ENCODE data around the gene ARFGAP1. TPM values are rescaled to one million over a fixed set of nuclear protein-coding genes. Genes with fewer than 3 reads are reported as not detected.

The ARFGAP1 gene
- total RNA-seq, result 61.4 and 64.8 TPM in 2 replicates

DNA sequence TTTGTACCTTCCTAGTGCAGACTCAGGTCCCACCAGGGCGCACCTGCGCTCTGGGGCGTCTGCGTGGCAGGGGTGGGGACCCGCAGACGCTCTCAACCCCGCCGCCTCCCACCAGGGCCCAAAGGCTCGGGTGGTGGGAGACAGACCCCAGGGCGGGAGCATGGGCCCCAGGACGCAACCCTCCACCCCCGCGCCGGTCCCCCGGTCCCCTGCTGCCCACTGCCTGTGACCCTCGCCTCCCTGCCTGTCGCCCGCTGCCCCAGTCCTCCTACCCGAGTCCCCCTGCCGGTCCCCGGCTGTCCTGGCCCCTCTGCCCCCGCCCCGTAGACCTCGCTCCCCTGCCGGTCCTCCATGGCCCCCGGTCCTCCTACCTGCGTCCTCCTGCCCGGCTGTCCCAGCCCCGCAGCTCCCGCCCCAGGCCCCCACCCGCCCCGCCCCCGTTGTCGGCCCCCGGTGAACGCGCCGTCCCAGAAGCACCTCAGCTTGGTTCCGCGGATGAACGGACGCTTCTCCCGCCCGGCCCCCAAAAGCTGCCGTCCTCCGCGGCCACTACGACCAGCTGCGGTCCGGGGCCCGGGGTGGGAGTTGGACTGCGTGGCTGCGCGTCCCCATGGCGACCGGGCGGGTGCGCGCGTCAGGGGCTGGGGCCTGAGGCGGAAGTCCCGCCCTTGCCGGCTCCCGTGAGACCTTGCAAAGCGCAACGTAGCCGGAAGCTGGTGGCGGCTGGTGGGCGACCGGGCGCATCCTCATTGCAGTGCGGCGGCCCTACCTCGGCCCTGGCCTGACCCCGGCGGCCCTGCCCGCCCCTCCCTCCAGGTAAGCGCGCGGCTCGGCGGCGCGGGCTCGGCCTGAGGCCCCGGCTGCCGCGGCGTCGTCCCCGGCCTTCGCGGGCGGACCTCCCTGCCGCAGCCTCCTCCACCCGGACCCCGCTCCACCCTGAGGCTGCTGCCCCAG, at the start of gene ARFGAP1:
Gene ARFGAP1 (plus strand): TSS at position 709 of the 954 bp plus-strand sequence. CDS start 2,768 bp downstream, outside the sequence.

DNA sequence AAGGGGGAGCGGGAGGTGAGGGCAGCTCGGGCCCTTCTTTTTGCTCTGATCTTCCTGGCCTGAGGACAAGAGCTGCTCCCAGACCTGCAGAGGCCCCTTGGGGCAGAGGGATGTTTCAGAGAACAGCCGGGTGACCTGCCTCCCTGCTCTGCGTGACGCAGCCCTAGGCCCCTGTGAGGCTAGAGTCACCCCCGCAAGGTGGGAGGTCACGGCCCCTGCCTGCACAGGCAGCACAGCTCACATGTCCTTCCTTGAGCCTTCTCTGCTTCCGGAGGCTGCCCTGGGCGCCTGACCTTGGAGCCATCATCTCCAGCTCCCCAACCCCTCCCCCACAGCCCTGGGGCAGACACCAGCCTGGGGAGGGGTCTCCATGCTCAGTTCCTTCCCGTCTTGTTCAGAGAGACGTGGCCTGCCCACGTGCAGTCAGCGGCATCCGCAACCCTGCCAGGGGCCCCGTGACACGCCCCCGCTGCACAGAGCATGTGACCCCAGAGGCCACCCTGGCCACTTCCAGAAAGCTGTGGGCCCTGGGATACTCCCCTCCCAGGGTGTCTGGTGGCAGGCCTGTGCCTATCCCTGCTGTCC, 37.1 kb upstream of the ARFGAP1 start, which contains the start of gene BIRC7:
Gene BIRC7 (plus strand): TSS at position 507 of the 585 bp plus-strand sequence. CDS start 192 bp downstream, outside the sequence.

DNA sequence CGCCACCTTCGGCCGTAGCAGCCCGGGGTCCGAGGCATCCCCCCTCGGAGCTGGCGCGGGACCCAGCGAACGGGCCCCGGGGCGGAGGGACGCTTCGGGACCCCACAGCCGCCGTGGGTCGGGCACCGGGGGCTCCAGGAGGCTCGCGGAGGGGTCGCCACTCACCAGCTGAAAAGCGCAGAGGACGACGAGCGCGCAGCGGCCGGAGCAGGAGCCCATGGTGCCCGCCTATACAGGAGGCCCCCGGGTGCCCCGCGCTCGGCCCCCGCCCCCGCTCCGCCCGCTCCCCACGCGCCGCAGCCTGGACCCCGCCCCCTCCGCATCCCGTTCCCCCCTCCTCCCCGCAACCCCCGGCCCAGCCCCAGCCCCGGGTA, 18.4 kb upstream of the ARFGAP1 start, which contains the start of gene NKAIN4:
Gene NKAIN4 (minus strand): TSS at position 232 of the 374 bp plus-strand sequence. CDS start 13 bp downstream, at position 219.

DNA sequence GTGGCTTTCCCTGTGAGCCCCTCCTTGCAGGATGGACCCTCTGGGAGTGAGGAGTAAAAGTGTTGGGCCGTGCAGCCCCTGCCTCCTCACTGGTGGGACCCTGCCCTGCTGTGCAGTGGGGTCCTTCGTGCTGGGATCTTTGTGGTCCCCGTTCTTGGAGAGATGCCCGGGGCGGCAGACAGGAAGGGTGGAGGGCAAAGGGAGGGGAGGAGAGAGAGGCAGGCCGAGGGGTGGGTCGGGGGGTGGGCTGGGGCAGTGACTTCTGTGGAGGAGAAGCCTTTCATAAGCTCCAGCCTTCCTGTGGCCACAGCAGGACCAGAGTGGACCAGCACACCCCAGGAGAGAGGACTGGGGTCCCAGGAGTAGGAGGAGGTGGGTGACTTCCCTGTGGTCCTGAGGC, 20.3 kb downstream of the ARFGAP1 start, which contains the start of gene COL20A1:
Gene COL20A1 (plus strand): TSS at position 283 of the 400 bp plus-strand sequence. CDS start 1,922 bp downstream, outside the sequence.

Other genes starting within 250 kb of the ARFGAP1 start
- 11.2 and 13.1 TPM in 2 replicates for gene YTHDF1, start 56.7 kb upstream of the ARFGAP1 start, total RNA-seq
- gene BIRC7, start 36.9 kb upstream of the ARFGAP1 start, total RNA-seq, result 0.32 TPM in 1 of 2 replicates, not detected in the other
- not detected in 2 replicates for gene NKAIN4, start 18.4 kb upstream of the ARFGAP1 start, total RNA-seq
- under 0.01 TPM in 1 of 2 replicates, not detected in the other for gene COL20A1, start 20.4 kb downstream of the ARFGAP1 start, total RNA-seq
- not detected in 2 replicates for gene CHRNA4, start 88.5 kb downstream of the ARFGAP1 start, total RNA-seq
- not detected in 2 replicates for gene KCNQ2, start 199.8 kb downstream of the ARFGAP1 start, total RNA-seq
- 0.43 and 0.79 TPM in 2 replicates for gene EEF1A2, start 226.3 kb downstream of the ARFGAP1 start, total RNA-seq
- 14.9 and 23.5 TPM in 2 replicates for gene PPDPF, start 248.0 kb downstream of the ARFGAP1 start, total RNA-seq

Data from bronchial smooth muscle cell (primary cell).